GM12878 (cell line): Measurements from ENCODE around the gene FKBP8. TPM values are rescaled to one million over a fixed set of nuclear protein-coding genes. Genes with fewer than 3 reads are reported as not detected.
A peak's percentile ranks its signal among the peaks of the same experiment; 100 is the strongest.

ENCODE experiments used
- ATAC-seq: fragments of 200-7000 bp; cut with Tn5 transposase; 3 replicates; pipeline ENCODE4 v1.9.1; 2020; ENCODE audit warnings: mild to moderate bottlenecking, moderate library complexity
- BruUV-seq: library from RNA; stranded (reverse); fragments of 400-500 nt; replicated peaks from 2 replicates; lab custom pipeline; 2021; lab: Mats Ljungman, UMichigan
- CTCF ChIA-PET: fragments of 300-600 bp; sonication (Branson Sonifier 250); formaldehyde crosslinking; extraction: SDS; loops from one replicate; lab custom pipeline; 2021; ENCODE audit warnings: inconsistent platforms; lab: Yijun Ruan, JAX
- POLR2A ChIA-PET: fragments of 350-600 bp; formaldehyde crosslinking; extraction: SDS; loops from one replicate; lab custom pipeline; 2021; ENCODE audit warnings: inconsistent platforms; lab: Charles Lee
- RAD21 ChIA-PET: fragments of 300-600 bp; sonication (Branson Sonifier 250); formaldehyde crosslinking; loops from one replicate; lab custom pipeline; 2023; ENCODE audit warnings: antibody characterized with exemption; ENCODE audit not compliant: unreplicated experiment; lab: Charles Lee
- SMC1A ChIA-PET: fragments of 300-600 bp; sonication (Branson Sonifier 250); formaldehyde crosslinking; loops from one replicate; lab custom pipeline; 2023; ENCODE audit not compliant: unreplicated experiment, uncharacterized antibody; lab: Charles Lee
- DNase-seq: peaks from one replicate; pipeline ENCODE4 v3.0.0-alpha.2; 2011; ENCODE audit warnings: low read depth, low spot score
- FAIRE-seq: peaks from 3 replicates; lab custom pipeline; 2011; peaks lifted over from hg19 to GRCh38; lab: Jason Lieb, UNC
- H2AFZ ChIP-seq: 2 replicates; pipeline ENCODE4 v1.6.0; 2011; ENCODE audit warnings: low read depth, low read length, control low read depth; ENCODE audit not compliant: control insufficient read depth
- H3K27ac ChIP-seq: 2 replicates; pipeline ENCODE4 v1.5.1; 2011; ENCODE audit warnings: control low read depth; ENCODE audit not compliant: control insufficient read depth, insufficient read depth
- H3K27me3 ChIP-seq, 2 experiments: replicated peaks in 1 of 2; 2 replicates each; pipeline versions ENCODE4 v1.6.0 to v1.6.1; 2011; ENCODE audit warnings: low read length in 1 of 2; ENCODE audit not compliant: control insufficient read depth in 2 of 2, insufficient read depth in 2 of 2
- H3K36me3 ChIP-seq, 2 experiments: 2 replicates each; pipeline ENCODE4 v1.5.1; 2011; ENCODE audit warnings: low read length in 1 of 2; ENCODE audit not compliant: control insufficient read depth in 2 of 2, insufficient read depth in 2 of 2
- H3K4me1 ChIP-seq: 2 replicates; pipeline ENCODE4 v1.6.1; 2011; ENCODE audit warnings: mild to moderate bottlenecking, low read length, moderate library complexity, mixed read lengths; ENCODE audit not compliant: control insufficient read depth, insufficient read depth
- H3K4me2 ChIP-seq: 2 replicates; pipeline ENCODE4 v1.6.0; 2011; ENCODE audit warnings: control low read depth; ENCODE audit not compliant: control insufficient read depth, insufficient read depth
- H3K4me3 ChIP-seq: fragments of 200-600 bp; sonication (generic); 2 replicates; pipeline ENCODE4 v1.5.1; 2016
- H3K79me2 ChIP-seq: 2 replicates; pipeline ENCODE4 v1.6.0; 2011; ENCODE audit warnings: low read length; ENCODE audit not compliant: control insufficient read depth, insufficient read depth
- H3K9ac ChIP-seq: 2 replicates; pipeline ENCODE4 v1.8.0; 2011; ENCODE audit warnings: low read length, control low read depth, mixed read lengths; ENCODE audit not compliant: control insufficient read depth, insufficient read depth
- H3K9me3 ChIP-seq: replicated peaks from 3 replicates; pipeline ENCODE4 v1.5.1; 2011; ENCODE audit warnings: mild to moderate bottlenecking, low read length; ENCODE audit not compliant: control insufficient read depth, insufficient read depth
- H4K20me1 ChIP-seq: 2 replicates; pipeline ENCODE4 v1.6.0; 2011; ENCODE audit not compliant: control insufficient read depth, insufficient read depth
- FOS ChIP-seq: IDR thresholded peaks from 3 replicates; pipeline ENCODE4 v1.6.1; 2011; ENCODE audit warnings: borderline replicate concordance; ENCODE audit not compliant: insufficient read length; ENCODE audit errors: extremely low read depth
- SPI1 ChIP-seq: IDR thresholded peaks from 2 replicates; pipeline ENCODE4 v1.6.1; 2011; ENCODE audit warnings: low read depth, mild to moderate bottlenecking, low read length, moderate library complexity, borderline replicate concordance; ENCODE audit not compliant: insufficient read depth
- STAT1 ChIP-seq: fragments of 450-650 bp; conservative IDR thresholded peaks from 2 replicates; pipeline ENCODE4 v1.6.1; 2014; ENCODE audit warnings: antibody characterized with exemption, mild to moderate bottlenecking
- WGBS: methylation state at CpG from one replicate; pipeline ENCODE4 v1.1.6; 2016; ENCODE audit warnings: low lambda C conversion rate; ENCODE audit not compliant: insufficient replicate concordance, insufficient coverage; ENCODE audit errors: missing lambda C conversion rate; 5-methylcytosine and 5-hydroxymethylcytosine counted together
- in situ Hi-C: fragments of 300-500 bp; cut with MboI; formaldehyde crosslinking; loops from 9 replicates; pipeline ENCODE4 v1.14.3; 2018; ENCODE audit warnings: mixed read lengths
- intact Hi-C: fragments of 100-400 bp; cut with micrococcal nuclease; formaldehyde crosslinking; loops from one replicate; pipeline ENCODE4 v1.14.2; 2022; ENCODE audit not compliant: unreplicated experiment
- polyA plus RNA-seq, 11 experiments: library from polyadenylated mRNA; depleted of rRNA in 4 of 11; unstranded in 6 of 11; stranded (reverse) in 5 of 11; fragments of >200 nt; fragmentation: Nextera tagmentation in 4 of 11; fragmentation: Illumina TruSeq in 1 of 11; extraction: Ambion mirVana in 4 of 11; extraction: Trizol in 1 of 11; gene quantifications; 1 replicate in 1 of 11; 2 replicates in 10 of 11; pipeline versions ENCODE4 v1.2.1 to v1.2.3, GENCODE V29; 2011 to 2016; ENCODE audit warnings: inconsistent platforms in 2 of 11, missing spikeins in 2 of 11, low read depth in 1 of 11
- total RNA-seq, 4 experiments: library from RNA; depleted of rRNA in 3 of 4; stranded (reverse); fragments of >200 nt in 3 of 4; fragmentation: Illumina TruSeq in 1 of 4; extraction: Trizol in 1 of 4; gene quantifications; 2 replicates each; pipeline versions ENCODE4 v1.2.1 to v1.2.3, GENCODE V29; 2013 to 2021
- TF ChIP-seq, protein P1 (sequence below), 3 experiments: IDR thresholded peaks in 2 of 3; conservative IDR thresholded peaks in 1 of 3; 2 replicates each; pipeline ENCODE4 v1.5.1; 2011; ENCODE audit warnings: low read depth in 3 of 3, low read length in 3 of 3, mild to moderate bottlenecking in 3 of 3, control low read depth in 2 of 3, moderate library complexity in 2 of 3, inconsistent platforms in 1 of 3, mixed read lengths in 1 of 3; ENCODE audit not compliant: control insufficient read depth in 2 of 3, insufficient read depth in 1 of 3; ENCODE audit errors: extremely low read depth in 1 of 3

Gene FKBP8
- total and polyA plus RNA-seq, 10 of the 15 experiments (the other 5 are each of a cell fraction or from before 2014, with no cell fraction given): 0.13 to 205 (median 95.4) TPM

DNA sequence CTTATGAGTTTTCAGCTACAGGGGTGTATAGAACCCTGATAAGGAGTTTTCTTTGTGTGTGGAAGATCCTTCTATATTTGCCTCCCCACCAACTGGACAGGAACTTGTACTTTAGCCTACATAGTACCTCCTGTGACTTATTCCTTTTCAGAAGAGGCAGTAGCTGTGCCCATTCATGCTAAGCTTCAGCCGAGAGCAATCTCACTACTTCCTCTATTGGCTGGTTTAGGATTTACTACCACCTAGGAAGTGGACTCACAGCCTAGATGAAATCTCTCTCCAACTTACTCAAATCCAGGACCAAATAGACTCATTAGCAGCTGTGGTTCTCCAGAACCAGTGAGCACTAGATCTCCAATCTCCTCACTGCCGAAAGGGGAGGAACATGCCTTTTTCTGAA lies 42.9 kb upstream of the FKBP8 start:
- H3K4me3 ChIP-seq: no peak overlapping the region
- no TSS peak for BruUV-seq
- no peak overlapping the region for H3K4me2 ChIP-seq
- intact Hi-C loops: loop anchor here (5.0 kb wide), 3 partner anchors 44 to 261 kb away; partner anchors contain the start of gene FKBP8
- ChIA-PET POLR2A (interaction anchor here (1.0 to 6.0 kb wide), 7 partner anchors 10 to 307 kb away, joined by 3 to 43 read pairs (median 7); partner anchors contain the start of genes ELL, FKBP8, KXD1 and UBA52), SMC1A (interaction anchor here (1.4 to 5.2 kb wide), 3 partner anchors 10 to 66 kb away, joined by 4 to 44 read pairs (median 5); partner anchors contain the start of gene UBA52), RAD21 (interaction anchor here (2.0 to 4.8 kb wide), 2 partner anchors 15 to 66 kb away, joined by 10 to 35 read pairs; partner anchors contain the start of genes ELL and UBA52), CTCF (interaction anchor here (0.8 to 6.0 kb wide), 8 partner anchors 8 to 261 kb away, joined by 3 to 64 read pairs (median 5); partner anchors contain the start of genes ELL, KXD1 and UBA52)
- H2AFZ ChIP-seq: peak overlapping the region; percentile 61
- H3K9ac ChIP-seq: no peak overlapping the region
- H3K79me2 ChIP-seq: peaks cover 4% of the 10 kb centered on the region; the same call in 1 of the 2 replicates
- H3K4me1 ChIP-seq: peaks cover 27% of the 10 kb centered on the region
- peaks cover 0 to 3% of the 10 kb centered on the region in 2 experiments; a peak in 1 of 4 replicates for H3K36me3 ChIP-seq
- H4K20me1 ChIP-seq: no peaks in the 10 kb centered on the region
- WGBS: 0% methylated on average over 2 of the region's 2 CpGs
- in situ Hi-C loops: no loop called here
- FAIRE-seq (no peak), DNase-seq (no peak), ATAC-seq (no peak)
- TF ChIP-seq STAT1: no peak
- peak; percentile 4; the same call in 1 of the 2 replicates for TF ChIP-seq SPI1
- TF ChIP-seq, protein P1, sequence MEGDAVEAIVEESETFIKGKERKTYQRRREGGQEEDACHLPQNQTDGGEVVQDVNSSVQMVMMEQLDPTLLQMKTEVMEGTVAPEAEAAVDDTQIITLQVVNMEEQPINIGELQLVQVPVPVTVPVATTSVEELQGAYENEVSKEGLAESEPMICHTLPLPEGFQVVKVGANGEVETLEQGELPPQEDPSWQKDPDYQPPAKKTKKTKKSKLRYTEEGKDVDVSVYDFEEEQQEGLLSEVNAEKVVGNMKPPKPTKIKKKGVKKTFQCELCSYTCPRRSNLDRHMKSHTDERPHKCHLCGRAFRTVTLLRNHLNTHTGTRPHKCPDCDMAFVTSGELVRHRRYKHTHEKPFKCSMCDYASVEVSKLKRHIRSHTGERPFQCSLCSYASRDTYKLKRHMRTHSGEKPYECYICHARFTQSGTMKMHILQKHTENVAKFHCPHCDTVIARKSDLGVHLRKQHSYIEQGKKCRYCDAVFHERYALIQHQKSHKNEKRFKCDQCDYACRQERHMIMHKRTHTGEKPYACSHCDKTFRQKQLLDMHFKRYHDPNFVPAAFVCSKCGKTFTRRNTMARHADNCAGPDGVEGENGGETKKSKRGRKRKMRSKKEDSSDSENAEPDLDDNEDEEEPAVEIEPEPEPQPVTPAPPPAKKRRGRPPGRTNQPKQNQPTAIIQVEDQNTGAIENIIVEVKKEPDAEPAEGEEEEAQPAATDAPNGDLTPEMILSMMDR (IDR thresholded peaks at IDR 0.05 in 2 of 3, conservative IDR thresholded peaks at IDR 0.05 in 1 of 3; ENCODE audit: control insufficient read depth in 2 of 3, extremely low read depth in 1 of 3, insufficient read depth in 1 of 3, low read depth in 3 of 3, low read length in 3 of 3): peak in 2 of 3 experiments; percentile 13 to 20; a peak in 1 of 6 replicates
- no peak for TF ChIP-seq FOS
- H3K27ac ChIP-seq: no peak overlapping the region; the same call in 1 of the 2 replicates
- no peaks in the 10 kb centered on the region for H3K27me3 ChIP-seq
- no peaks in the 10 kb centered on the region for H3K9me3 ChIP-seq
